CD1c-positive myeloid dendritic cell (primary cell): ENCODE results near the gene CCDC77.

Source experiments
- DNase-seq: peaks from one replicate; pipeline ENCODE4 v3.0.0-alpha.2; 2016; ENCODE audit errors: extremely low spot score

The CCDC77 gene

DNA sequence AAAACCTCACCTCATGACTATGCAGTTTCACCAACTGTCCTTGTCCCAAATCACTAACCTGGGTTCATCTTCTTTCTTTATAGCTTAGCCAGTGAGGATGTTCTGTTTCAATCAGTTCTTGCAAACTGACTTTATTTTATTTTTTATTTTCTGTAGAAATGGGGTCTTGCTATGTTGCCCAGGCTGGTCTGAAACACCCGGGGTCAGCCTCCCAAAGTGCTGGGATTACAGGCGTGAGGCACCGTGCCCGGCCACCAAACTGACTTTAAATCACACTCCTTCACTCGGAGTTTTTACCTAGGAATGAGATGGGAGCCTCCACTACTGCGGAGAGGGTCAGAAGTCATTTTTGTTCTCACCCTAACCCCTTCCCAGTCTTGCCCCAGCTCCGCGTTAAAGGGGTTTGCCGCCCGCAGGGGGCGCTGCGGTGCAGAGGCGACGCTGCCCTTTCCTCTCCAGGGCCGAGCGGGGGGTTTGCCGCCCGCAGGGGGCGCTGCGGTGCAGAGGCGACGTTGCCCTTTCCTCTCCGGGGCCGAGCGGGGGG, 51.3 kb downstream of the CCDC77 start:
- no peak for DNase-seq

DNA sequence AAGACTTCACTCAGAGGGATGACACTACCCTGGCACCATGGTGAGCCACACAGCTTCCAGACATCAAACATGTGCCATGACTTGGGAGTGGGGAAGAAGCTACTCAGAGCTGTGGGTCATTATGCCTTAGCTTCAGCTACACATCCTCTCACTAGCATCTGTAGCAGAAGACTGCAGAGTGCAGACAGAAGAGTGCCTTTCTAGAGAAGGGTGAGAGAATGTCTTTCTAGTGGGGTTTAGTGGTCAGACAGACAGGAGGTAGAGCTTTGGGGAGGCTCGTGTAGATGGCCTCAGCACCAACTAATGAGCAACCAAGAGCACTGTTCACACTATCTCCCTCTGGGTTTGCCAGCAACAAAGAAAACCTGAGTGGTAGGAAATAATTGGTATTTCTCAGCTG, 53.4 kb downstream of the CCDC77 start:
- DNase-seq, result no peak

DNA sequence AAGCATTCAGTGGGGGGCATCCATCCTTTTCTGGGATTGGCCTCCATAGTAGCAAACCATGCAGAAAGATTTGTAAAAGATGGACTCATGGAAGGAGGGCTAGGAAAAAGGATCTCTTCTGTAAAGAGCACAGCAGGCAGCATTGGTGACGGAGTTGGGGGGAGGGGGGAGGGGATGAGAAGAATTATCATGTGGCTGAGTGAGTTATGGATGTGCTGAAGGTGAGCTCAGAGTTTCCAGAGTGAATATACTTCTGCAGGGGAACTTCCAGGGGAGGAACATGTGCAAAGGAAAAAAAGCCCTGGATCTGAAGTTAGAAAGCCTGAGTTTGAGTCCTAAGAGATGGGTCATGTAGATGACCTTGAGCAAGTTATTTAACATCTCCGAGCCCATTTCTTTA, 54.4 kb downstream of the CCDC77 start:
- DNase-seq, result no peak

DNA sequence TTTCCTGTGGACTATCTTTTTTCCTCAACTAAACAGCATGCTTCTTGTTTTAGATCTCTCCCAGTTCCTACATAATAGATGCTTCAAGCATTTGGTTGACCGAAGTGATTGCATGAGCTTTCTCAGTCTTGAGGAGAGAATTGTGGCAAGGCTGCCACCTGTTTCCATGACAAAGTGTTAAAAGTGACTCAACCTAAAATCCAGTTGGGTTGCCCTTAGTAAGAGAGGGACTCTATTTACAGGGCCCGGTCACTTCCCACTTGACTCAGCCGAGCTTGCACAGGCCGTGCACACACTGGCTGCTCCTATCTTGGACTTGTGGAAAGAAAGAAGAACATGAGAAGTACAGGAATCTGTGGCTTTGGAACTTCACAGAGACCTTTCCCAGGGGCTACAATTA, 56.2 kb downstream of the CCDC77 start:
- no peak for DNase-seq

DNA sequence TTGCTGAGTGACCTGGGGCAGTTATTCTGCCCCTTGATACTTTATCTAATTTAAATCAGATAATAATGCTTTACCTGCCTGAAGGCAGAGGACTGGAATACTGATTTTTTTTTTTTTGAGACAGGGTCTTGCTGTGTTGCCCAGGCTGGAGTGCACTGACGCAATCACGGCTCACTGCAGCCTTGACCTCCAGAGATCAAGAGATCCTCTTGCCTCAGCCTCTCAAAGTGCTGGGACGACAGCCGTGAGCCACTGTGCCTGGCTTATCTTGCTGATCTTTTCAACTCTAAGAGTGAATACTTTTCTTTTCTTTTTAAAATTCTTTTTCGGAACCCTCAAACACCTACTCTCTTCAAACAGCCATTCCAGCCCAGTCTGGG, 57.6 kb downstream of the CCDC77 start:
- no peak for DNase-seq

DNA sequence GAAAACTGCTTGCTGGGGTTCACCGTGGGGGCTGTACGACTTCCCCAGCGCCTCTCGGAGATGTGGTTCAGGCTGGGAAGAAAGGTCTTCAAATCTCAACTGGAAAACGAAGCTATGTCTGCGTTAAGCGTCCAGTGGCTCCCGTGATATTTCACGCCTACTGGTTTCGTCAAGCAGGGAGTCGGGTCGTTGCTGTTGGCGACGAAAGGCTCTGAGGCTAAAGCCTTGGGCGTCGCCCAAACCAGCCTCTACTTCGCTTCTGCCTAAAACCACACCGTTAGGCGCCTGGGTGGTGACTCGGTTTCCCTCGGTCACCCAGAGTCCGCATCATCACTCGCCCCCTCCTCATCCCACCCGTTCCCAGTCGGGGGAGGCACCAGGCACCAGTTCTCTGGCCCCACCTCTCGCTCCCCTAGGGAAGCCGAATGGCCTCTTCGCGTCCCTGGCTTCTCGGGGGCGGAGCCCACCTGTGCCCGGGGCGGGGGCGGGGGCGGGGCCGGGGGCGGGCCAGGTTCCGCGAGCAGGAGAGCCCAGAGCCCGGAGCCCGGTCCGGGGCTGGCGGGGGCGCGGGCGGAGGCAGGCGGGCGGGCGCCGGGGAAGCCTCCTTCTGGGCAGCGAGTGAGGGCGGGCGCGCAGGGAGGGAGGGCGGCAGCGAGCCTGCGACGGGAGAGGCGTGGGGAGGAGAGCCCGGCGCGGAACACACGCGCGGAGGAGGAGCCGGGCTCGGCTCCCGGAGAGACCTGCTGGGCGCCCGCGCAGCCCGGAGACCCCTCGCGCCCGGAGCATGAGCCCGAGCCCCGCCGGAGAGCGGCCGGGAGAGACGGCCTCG, 58.2 kb downstream of the CCDC77 start, which contains the start of gene B4GALNT3:
Gene B4GALNT3 (plus strand): TSS at position 510 of the 829 bp plus-strand sequence. CDS start 438 bp downstream, outside the sequence.
- peak; percentile 34 for DNase-seq

DNA sequence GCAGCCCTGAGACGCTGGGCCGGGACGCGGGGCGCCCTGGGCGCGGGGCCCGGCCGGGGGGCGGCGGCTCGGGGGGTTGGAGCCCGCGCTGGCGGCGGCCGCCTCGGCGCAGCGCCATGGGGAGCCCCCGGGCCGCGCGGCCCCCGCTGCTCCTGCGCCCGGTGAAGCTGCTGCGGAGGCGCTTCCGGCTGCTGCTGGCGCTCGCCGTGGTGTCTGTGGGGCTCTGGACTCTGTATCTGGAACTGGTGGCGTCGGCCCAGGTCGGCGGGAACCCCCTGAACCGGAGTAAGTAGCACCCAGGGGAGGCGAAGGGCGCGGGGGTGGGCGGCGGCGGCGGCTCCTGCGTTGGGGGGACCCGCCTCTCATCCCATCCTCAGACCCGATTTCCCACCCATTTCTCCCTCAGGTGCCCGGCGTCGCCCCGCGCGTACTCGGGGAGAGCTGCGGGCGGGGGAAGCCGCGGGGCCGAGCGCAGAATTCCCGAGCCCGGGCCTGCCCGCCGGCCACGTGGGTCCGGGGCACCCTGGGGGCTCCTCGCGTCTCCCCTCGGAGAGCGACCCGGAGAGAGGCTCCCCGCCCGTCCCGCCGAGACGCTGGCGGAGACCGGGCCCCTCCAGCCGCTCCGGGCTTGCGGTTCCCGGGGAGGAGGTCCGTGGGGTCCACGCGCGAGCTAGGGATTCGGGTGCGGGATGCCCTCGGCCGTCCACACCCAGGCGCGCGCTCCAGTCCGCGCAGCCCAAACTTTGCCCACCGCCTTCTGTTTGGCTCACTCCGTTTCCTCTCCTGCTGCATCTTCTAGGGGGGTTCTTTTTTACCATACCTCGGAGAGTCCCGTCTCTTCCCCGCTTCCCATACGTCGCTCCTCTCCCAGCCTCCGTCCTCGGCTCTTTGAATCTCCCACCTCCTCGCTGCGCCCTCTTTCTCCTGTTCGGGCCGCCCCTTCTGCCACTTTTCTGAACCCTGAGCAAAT, 59.1 kb downstream of the CCDC77 start:
- no peak for DNase-seq

DNA sequence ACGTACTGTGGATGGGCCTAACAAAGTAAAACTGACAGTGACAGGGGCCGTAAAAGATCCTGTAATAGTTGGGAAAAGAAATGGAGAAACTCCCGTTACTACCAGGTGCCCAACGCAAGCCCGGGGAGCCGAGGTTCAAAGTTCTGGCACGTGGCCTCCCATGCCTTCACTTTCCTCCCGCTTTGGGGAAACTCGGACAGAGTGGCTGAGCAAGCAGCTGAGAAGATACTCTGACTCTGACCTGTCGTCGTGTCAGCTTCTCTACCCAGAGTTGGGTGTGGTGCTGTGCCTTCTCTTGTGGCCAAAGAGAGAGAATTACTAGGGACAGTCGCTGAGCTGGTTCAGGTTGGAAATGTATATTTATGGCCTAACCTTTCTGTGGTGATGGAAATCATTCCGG, 60.0 kb downstream of the CCDC77 start:
- DNase-seq, result no peak

DNA sequence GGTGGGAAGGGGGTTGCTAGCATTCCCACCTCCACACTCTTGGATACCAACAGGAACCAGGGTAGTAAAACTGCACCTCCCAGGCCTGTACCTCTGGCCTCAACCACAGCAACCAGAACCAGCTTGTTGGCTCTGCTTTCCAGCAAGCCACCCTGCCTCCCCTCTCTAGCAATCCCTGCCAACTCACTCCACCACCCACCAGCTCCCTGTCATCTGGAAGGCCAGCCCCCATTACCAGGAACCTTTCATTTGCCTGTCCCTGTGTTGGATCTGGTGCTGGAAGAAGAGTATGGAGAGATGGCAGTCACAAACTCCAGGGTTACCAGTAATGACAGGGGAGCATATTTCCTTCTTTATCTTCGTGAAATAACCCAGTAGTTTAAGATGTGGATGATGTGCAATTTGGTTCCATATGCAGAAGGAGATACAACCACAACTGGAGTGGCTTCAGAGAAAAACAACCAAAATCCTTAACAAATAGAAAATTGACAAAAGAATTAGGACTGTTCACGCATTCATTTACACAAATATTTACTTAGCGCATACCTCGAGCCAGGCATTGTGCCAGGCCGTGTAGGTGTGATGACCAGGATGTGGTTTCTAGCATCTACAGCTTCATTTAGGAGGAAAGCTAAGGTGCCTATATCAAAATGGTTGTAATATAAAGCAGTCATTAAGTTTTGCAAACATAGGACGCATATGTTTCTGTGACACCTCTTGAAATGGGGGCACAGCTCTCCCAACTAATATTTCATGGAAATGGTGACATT, 61.7 kb downstream of the CCDC77 start:
- no peak for DNase-seq

DNA sequence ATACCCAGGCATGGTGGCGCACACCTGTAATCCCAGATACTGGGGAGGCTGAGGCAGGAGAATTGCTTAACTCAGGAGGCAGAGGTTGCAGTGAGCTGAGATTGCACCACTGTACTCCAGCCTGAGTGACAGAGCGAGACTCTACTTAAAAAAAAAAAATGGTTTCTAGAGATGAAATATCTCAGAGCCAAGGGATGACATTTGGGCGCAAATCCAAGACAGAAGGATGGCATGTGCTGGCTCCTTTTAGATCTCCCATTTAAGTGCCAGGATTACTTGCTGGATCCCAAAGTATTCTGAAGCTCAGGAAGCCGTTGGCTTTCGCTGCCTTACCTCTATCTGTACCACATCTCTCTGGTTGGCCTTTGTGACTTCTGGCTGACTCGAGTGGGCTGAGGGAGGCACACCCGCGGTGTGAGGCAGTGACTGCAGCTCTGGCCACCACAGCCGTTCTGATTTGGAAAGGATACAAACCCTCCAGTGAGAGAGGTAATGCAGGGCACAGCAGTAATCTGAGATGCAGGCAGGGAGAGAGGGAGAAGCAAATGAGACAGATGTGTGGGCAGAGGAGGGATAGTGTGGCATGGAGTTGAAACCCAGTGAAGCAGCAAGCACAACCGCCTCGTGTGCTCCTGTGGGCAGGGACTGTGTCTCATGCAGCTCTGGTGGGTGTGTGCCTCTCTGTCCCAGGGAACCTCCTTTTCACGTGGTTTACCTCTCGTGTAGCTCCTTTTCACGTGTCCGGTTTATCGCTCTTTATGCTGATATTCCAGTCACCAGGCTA, 63.2 kb downstream of the CCDC77 start:
- no peak for DNase-seq

DNA sequence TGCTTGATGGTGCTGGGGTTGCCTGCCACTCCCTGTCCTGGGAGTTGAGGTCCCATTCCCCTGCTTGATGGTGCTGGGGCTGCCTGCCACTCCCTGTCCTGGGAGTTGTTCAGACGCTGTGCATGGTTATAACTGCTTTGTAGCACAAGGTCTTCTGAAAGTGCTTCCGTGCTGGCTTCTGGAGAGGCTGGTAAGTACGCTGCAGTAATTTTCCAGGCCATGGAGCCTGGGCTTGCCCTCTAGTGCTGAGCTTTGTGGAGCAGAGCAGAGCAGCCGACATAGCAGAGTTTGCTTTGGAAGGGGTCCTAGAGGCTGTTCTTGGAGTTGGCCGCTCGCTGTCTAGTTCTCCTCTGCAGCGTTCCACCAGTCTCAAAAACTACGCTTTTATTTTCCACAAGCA, 64.6 kb downstream of the CCDC77 start:
- DNase-seq, result no peak

DNA sequence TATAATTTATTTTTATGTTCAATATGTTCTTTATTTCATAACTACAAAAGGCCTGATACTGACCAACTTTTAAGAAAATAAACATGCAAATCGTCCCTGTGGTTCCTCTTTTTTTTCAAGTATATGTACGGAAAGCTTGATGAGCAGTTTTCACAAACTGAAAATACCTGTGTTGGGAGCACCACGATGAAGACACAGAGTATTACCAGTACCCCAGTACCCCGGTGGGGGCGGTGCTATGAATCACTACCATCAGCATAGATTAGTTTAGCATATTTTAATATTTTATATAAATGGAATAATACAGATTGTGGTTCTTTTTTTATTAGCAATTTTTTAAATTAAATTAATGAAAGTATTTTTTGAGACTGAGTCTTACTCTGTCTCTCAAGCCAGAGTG, 65.3 kb downstream of the CCDC77 start:
- DNase-seq, result no peak

DNA sequence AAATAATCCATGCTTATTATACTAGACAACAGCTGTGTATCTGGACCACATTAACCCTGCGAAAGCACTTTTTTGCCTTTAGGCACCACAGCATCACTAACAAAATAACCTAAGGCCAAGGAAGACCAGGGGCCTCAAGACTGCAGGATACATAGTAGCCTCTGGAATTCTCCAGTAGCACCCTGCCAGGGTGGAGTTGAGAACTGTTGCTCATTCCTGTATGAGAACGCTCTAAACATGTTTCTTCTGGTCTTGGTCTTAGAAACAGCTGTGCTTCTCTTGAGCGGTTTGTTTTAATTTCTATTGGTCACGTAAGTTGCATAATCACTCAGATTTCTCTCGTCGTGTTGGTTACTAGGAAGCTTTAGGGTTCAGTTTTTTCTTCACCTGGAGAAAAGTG, 66.1 kb downstream of the CCDC77 start:
- no peak for DNase-seq

DNA sequence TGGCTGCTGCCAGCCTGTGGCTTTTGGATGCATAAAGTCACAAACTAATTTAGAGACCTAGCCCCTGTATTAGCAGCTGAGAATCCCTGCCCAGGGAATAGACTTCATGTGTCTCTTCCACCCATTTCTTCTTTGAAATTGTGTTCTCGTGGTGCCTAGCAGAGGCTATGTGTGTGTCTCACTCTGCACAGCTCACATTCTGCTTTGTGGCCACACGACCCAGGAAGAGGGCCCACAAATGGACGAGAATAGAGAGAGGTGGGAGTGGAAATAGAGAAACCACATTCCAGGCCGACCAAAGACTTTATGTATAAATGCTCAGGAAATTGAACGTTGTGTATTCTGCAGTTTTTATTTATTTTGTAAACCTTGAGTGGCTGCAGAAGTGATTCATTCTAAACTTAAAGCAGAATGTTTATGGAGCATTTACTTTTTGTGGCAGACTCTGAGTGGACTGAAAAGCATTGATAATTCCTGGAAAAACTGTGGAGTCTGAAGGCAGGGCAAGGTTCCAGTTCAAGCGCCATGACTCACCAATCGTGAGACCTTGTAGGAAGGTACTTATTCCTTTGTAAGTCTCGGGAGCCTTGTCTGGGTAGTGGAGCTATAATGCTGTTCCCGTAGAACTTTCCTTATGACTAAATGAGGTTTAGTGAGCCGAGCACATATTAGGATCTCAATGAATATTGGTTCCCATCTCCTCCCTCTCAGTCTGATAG, 67.4 kb downstream of the CCDC77 start:
- DNase-seq, result no peak

DNA sequence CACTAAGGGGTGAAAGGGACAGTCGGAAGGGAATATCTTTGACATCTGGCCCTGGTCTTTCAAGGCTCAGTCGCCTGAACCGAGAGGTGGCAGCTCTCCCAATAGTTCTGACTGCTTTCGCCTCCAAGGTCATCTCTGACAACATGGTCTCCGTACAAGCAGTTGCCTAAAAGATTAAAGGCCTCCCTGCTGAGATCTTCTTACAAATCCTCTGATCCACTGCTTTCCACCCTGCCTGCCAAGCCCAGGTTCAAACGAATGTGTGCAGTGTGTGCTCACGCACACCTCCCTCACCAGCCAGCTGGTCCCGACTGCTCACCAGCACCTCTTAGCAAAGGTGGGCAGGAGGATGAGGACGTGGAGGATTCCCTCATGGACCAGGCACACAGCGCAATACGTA, 68.7 kb downstream of the CCDC77 start:
- no peak for DNase-seq

DNA sequence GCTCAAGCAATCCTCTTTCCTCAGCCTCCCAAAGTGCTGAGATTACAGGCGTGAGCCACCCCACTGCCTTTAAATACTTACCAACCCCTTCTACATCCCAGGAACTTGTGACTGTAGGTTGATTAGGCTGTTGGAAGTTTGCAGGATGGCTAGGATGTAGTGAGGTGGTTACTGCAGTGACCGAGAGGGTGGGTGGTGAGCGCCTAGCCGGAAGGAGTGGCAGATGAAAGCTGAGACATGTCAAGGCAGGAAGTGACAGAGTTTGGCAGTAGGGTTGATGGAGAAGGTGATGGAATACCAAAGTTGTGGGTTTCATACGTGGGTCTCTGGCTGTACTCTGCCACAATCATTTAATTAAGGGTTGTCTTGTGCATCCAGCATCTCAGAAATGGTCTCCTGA, 71.8 kb downstream of the CCDC77 start:
- DNase-seq, result no peak

DNA sequence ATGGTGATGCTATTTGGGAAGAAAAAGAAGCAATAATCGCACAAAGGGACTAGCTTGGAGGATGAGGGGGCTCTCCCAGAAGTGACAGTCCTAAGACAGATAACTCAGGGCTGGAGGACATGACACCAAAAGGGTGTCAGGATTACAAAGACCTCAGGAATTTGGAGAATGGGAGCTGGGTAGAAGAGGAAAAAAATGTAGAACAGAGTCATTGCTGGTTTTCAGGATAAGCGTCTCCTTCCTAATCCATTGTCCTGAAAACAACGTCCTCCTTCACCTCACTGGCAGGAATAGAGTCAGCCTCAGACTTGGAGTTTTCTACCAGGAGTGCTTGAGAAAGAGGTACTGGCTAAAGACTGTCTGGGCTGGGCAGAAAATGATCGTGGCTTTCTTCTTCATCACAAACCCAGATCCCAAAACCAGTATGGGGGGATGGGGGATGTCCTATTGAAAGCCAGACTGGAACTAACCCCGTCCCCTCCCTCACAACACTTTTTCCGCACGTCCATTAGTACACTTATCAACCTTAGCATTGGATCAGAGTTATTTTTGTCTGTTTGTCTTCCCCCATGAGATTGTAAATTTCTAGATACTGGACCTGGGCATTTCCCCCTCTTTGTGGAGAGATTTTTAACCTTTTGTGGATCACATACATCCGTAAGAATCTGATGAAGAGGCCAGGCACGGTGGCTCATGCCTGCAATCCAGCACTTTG, 72.6 kb downstream of the CCDC77 start:
- no peak for DNase-seq

DNA sequence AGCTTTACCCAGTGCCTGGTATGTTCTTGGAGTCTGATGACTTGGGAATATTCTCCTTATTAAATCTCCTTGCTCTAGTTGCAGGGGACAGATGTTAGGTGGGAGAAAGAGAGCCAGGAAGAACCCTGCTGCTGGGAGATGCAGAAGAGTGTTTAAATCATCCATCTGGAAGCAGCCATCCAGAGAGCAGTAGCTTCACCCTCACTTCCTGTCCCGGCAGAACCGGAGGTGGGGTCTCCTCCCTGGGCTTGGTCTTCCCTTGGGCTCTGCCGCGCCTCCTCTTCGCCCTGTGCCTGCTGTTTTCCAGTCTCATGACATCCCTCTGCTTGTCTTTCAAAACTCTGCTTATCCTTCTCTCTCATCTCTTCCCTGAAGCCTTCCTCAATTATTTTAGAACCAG, 73.8 kb downstream of the CCDC77 start:
- no peak for DNase-seq

DNA sequence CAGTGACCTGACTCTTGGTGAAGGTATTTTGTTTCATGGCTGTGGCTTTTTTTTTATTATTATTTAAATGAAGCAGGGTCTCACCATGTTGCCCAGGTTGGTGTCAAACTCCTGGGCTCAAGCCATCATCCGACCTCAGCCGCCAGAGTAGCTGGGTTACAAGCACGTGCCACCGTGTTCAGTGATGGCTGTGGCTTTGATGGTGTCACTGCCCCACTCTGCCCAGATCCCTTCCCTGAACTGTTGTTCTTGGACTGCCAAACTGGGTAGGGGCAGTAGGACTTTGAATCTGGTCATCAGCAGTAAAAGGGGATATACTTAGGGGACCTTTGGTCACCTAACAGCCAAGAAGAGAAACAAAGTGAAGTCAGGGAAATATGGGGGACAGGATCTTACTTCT, 77.7 kb downstream of the CCDC77 start:
- no peak for DNase-seq
